ENCODE data around the gene FADS1.

The FADS1 gene

GRCh38 chr11:61828629-61829407 is 12.0 kb upstream of the FADS1 start:
- in situ Hi-C loops (cut with HindIII; ENCODE audit: low sequenced_read_pairs), result no loop called here

GRCh38 chr11:61828379-61828628 is 11.5 kb upstream of the FADS1 start:
- in situ Hi-C loops (cut with HindIII; ENCODE audit: low sequenced_read_pairs), result no loop called here

GRCh38 chr11:61827571-61828378 is 11.0 kb upstream of the FADS1 start, which contains the start of gene FADS2:
Gene FADS2, plus strand, starts transcription at chr11:61828300. Its CDS starts 91 bp downstream, at chr11:61828391.
- in situ Hi-C loops (cut with HindIII; ENCODE audit: low sequenced_read_pairs), result no loop called here

- in situ Hi-C loops (cut with HindIII; ENCODE audit: low sequenced_read_pairs), result no loop called here
Measured at GRCh38 chr11:61826930-61827570, 10.2 kb upstream of the FADS1 start.

GRCh38 chr11:61820174-61820573 is 3.4 kb upstream of the FADS1 start:
- in situ Hi-C loops (cut with HindIII; ENCODE audit: low sequenced_read_pairs), result no loop called here

- in situ Hi-C loops (cut with HindIII; ENCODE audit: low sequenced_read_pairs), result loop anchor here (10.0 kb wide), 2 partner anchors 147 to 287 kb away; partner anchors contain the start of gene FTH1
Measured at GRCh38 chr11:61817471-61818202, 834 bp upstream of the FADS1 start.

- in situ Hi-C loops (cut with HindIII; ENCODE audit: low sequenced_read_pairs), result loop anchor here (10.0 kb wide), 2 partner anchors 149 to 289 kb away; partner anchors contain the start of gene FTH1
Measured at GRCh38 chr11:61815790-61816735, 740 bp downstream of the FADS1 start.

GRCh38 chr11:61814958-61815789 is 1.6 kb downstream of the FADS1 start:
- in situ Hi-C loops (cut with HindIII; ENCODE audit: low sequenced_read_pairs), result loop anchor here (10.0 kb wide), 2 partner anchors 150 to 290 kb away; partner anchors contain the start of gene FTH1

- in situ Hi-C loops (cut with HindIII; ENCODE audit: low sequenced_read_pairs), result loop anchor here (10.0 kb wide), 2 partner anchors 150 to 290 kb away; partner anchors contain the start of gene FTH1
Measured at GRCh38 chr11:61814247-61814957, 2.4 kb downstream of the FADS1 start.

GRCh38 chr11:61812736-61813411 is 3.9 kb downstream of the FADS1 start:
- in situ Hi-C loops (cut with HindIII; ENCODE audit: low sequenced_read_pairs), result loop anchor here (10.0 kb wide), 2 partner anchors 152 to 292 kb away; partner anchors contain the start of gene FTH1

GRCh38 chr11:61811831-61812230 is 5.0 kb downstream of the FADS1 start:
- in situ Hi-C loops (cut with HindIII; ENCODE audit: low sequenced_read_pairs), result loop anchor here (10.0 kb wide), 2 partner anchors 153 to 293 kb away; partner anchors contain the start of gene FTH1

GRCh38 chr11:61810671-61811175 is 6.1 kb downstream of the FADS1 start:
- in situ Hi-C loops (cut with HindIII; ENCODE audit: low sequenced_read_pairs), result loop anchor here (10.0 kb wide), 2 partner anchors 154 to 294 kb away; partner anchors contain the start of gene FTH1

GRCh38 chr11:61806785-61807184 is 10.0 kb downstream of the FADS1 start:
- in situ Hi-C loops (cut with HindIII; ENCODE audit: low sequenced_read_pairs), result no loop called here

- in situ Hi-C loops (cut with HindIII; ENCODE audit: low sequenced_read_pairs), result no loop called here
Measured at GRCh38 chr11:61805146-61805545, 11.7 kb downstream of the FADS1 start.

- in situ Hi-C loops (cut with HindIII; ENCODE audit: low sequenced_read_pairs), result no loop called here
Measured at GRCh38 chr11:61803889-61804647, 12.7 kb downstream of the FADS1 start.

- in situ Hi-C loops (cut with HindIII; ENCODE audit: low sequenced_read_pairs), result no loop called here
Measured at GRCh38 chr11:61802605-61803004, 14.2 kb downstream of the FADS1 start.
